GM23338 (cell line): Measurements from ENCODE around the gene CD82. TPM values are rescaled to one million over a fixed set of nuclear protein-coding genes. Genes with fewer than 3 reads are reported as not detected.
"Not testable (repeated sequence)": the region's sequence is repeated elsewhere in the genome, so short reads cannot be mapped to it uniquely, and the experiment has no call there.

ENCODE experiments used
- ATAC-seq: fragments of 200-7000 bp; cut with Tn5 transposase; 3 replicates; pipeline ENCODE4 v1.9.1; 2020
- DNase-seq: peaks from one replicate; pipeline ENCODE4 v3.0.0-alpha.2; 2015; ENCODE audit warnings: low spot score
- H2AFZ ChIP-seq: fragments of 200-600 bp; sonication (generic); 2 replicates; pipeline ENCODE4 v1.8.0; 2016; ENCODE audit warnings: antibody characterized with exemption, mild to moderate bottlenecking, moderate library complexity
- H3F3A ChIP-seq: fragments of 200-600 bp; sonication (generic); replicated peaks from 2 replicates; pipeline ENCODE4 v1.8.0; 2017; ENCODE audit warnings: antibody characterized with exemption, mixed run types, low read depth
- H3K27ac ChIP-seq: fragments of 200-600 bp; sonication (generic); 2 replicates; pipeline ENCODE4 v1.6.1; 2016; ENCODE audit warnings: low read depth
- H3K27me3 ChIP-seq: fragments of 200-600 bp; sonication (generic); 2 replicates; pipeline ENCODE4 v1.8.0; 2016; ENCODE audit warnings: mild to moderate bottlenecking, mixed run types, moderate library complexity; ENCODE audit not compliant: insufficient read depth
- H3K36me3 ChIP-seq: fragments of 200-600 bp; sonication (generic); 2 replicates; pipeline ENCODE4 v1.8.0; 2016; ENCODE audit warnings: mild to moderate bottlenecking; ENCODE audit not compliant: insufficient read depth
- H3K4me1 ChIP-seq: fragments of 200-600 bp; sonication (generic); 2 replicates; pipeline ENCODE4 v1.8.0; 2016; ENCODE audit warnings: mild to moderate bottlenecking, moderate library complexity; ENCODE audit not compliant: insufficient read depth
- H3K4me2 ChIP-seq: fragments of 200-600 bp; sonication (generic); 2 replicates; pipeline ENCODE4 v1.7.1; 2017; ENCODE audit warnings: mixed run types
- H3K4me3 ChIP-seq: fragments of 200-600 bp; sonication (generic); 2 replicates; pipeline ENCODE4 v1.6.1; 2016; ENCODE audit warnings: mixed run types
- H3K79me2 ChIP-seq: fragments of 200-600 bp; sonication (generic); replicated peaks from 2 replicates; pipeline ENCODE4 v1.8.0; 2017; ENCODE audit warnings: mild to moderate bottlenecking; ENCODE audit not compliant: insufficient read depth
- H3K9me2 ChIP-seq: fragments of 200-600 bp; sonication (generic); 2 replicates; pipeline ENCODE4 v1.8.0; 2017; ENCODE audit not compliant: insufficient read depth
- H4K20me1 ChIP-seq: fragments of 200-600 bp; sonication (generic); replicated peaks from 2 replicates; pipeline ENCODE4 v1.8.0; 2017; ENCODE audit warnings: mild to moderate bottlenecking; ENCODE audit not compliant: insufficient read depth
- H3K27ac Mint-ChIP-seq: 2 replicates; pipeline ENCODE4 v1.8.0; 2020; ENCODE audit warnings: inconsistent platforms, mild to moderate bottlenecking, moderate library complexity, mixed read lengths
- H3K27me3 Mint-ChIP-seq: 3 replicates; pipeline ENCODE4 v1.8.0; 2022; ENCODE audit warnings: low read depth, mild to moderate bottlenecking, moderate library complexity, mixed read lengths, inconsistent platforms; ENCODE audit not compliant: insufficient read depth, poor library complexity
- H3K36me3 Mint-ChIP-seq: 3 replicates; pipeline ENCODE4 v1.8.0; 2021; ENCODE audit warnings: low read depth, mild to moderate bottlenecking, inconsistent platforms, moderate library complexity, mixed read lengths
- H3K4me1 Mint-ChIP-seq: 3 replicates; pipeline ENCODE4 v1.8.0; 2020; ENCODE audit warnings: mild to moderate bottlenecking, inconsistent platforms, mixed read lengths
- H3K4me3 Mint-ChIP-seq: 3 replicates; pipeline ENCODE4 v1.8.0; 2021; ENCODE audit warnings: moderate library complexity, mild to moderate bottlenecking, inconsistent platforms, mixed read lengths
- H3K9me3 Mint-ChIP-seq: 3 replicates; pipeline ENCODE4 v1.8.0; 2020; ENCODE audit warnings: moderate library complexity, mild to moderate bottlenecking, inconsistent platforms, mixed read lengths
- CTCF ChIP-seq, 2 experiments: fragments of 200-600 bp in 1 of 2; sonication (generic) in 1 of 2; conservative IDR thresholded peaks; 2 replicates each; pipeline versions ENCODE4 v1.5.1 to v1.6.1; 2016 to 2017; ENCODE audit warnings: antibody characterized with exemption in 2 of 2, low read depth in 2 of 2, mild to moderate bottlenecking in 2 of 2, moderate library complexity in 1 of 2
- EZH2 ChIP-seq: fragments of 200-600 bp; sonication (generic); IDR thresholded peaks from one replicate; pipeline ENCODE4 v1.8.0; 2017; ENCODE audit warnings: antibody characterized with exemption, mild to moderate bottlenecking, low read depth; ENCODE audit not compliant: unreplicated experiment
- EZH2phosphoT487 ChIP-seq: fragments of 200-600 bp; sonication (generic); IDR thresholded peaks from one replicate; pipeline ENCODE4 v1.8.1; 2018; ENCODE audit warnings: antibody characterized with exemption; ENCODE audit not compliant: unreplicated experiment
- JUNB ChIP-seq: IDR thresholded peaks from one replicate; pipeline ENCODE4 v1.6.1; 2016; ENCODE audit warnings: antibody characterized with exemption; ENCODE audit not compliant: unreplicated experiment
- NANOG ChIP-seq: IDR thresholded peaks from 2 replicates; pipeline ENCODE4 v1.6.1; 2016; ENCODE audit warnings: antibody characterized with exemption, borderline replicate concordance
- POLR2AphosphoS5 ChIP-seq: IDR thresholded peaks from 2 replicates; pipeline ENCODE4 v1.6.1; 2016; ENCODE audit warnings: antibody characterized with exemption, low read depth
- STAT1 ChIP-seq: IDR thresholded peaks from one replicate; pipeline ENCODE4 v1.6.1; 2016; ENCODE audit warnings: antibody characterized with exemption; ENCODE audit not compliant: unreplicated experiment
- ZNF114 ChIP-seq: fragments of 250-450 bp; sonication (Bioruptor Pico); IDR thresholded peaks from 2 replicates; pipeline ENCODE4 v1.5.0; 2020; ENCODE audit warnings: mild to moderate bottlenecking, moderate library complexity
- ZNF331 ChIP-seq: fragments of 250-450 bp; sonication (Bioruptor Pico); IDR thresholded peaks from 2 replicates; pipeline ENCODE4 v1.5.0; 2020; ENCODE audit warnings: low read depth, mild to moderate bottlenecking, moderate library complexity
- polyA plus RNA-seq: library from polyadenylated mRNA; unstranded; fragments of >200 nt; fragmentation: Nextera tagmentation; extraction: Ambion mirVana; gene quantifications from 2 replicates; pipeline ENCODE4 v1.2.1, GENCODE V29; 2016
- total RNA-seq: library from RNA; depleted of rRNA; stranded (reverse); fragments of >200 nt; shearing (Covaris generic); gene quantifications from 2 replicates; pipeline ENCODE4 v1.2.3, GENCODE V29; 2014
- TF ChIP-seq, protein P1 (sequence below): fragments of 250-450 bp; sonication (Bioruptor Pico); IDR thresholded peaks from 2 replicates; pipeline ENCODE4 v1.5.0; 2020; ENCODE audit warnings: mild to moderate bottlenecking, moderate library complexity

Gene CD82
- total and polyA plus RNA-seq, 2 experiments from 2014 or later = 4.4 to 4.9 TPM

GRCh38 chr11:44542372-44542771, 23.1 kb upstream of the CD82 start (continued):
- TF ChIP-seq, protein P1, sequence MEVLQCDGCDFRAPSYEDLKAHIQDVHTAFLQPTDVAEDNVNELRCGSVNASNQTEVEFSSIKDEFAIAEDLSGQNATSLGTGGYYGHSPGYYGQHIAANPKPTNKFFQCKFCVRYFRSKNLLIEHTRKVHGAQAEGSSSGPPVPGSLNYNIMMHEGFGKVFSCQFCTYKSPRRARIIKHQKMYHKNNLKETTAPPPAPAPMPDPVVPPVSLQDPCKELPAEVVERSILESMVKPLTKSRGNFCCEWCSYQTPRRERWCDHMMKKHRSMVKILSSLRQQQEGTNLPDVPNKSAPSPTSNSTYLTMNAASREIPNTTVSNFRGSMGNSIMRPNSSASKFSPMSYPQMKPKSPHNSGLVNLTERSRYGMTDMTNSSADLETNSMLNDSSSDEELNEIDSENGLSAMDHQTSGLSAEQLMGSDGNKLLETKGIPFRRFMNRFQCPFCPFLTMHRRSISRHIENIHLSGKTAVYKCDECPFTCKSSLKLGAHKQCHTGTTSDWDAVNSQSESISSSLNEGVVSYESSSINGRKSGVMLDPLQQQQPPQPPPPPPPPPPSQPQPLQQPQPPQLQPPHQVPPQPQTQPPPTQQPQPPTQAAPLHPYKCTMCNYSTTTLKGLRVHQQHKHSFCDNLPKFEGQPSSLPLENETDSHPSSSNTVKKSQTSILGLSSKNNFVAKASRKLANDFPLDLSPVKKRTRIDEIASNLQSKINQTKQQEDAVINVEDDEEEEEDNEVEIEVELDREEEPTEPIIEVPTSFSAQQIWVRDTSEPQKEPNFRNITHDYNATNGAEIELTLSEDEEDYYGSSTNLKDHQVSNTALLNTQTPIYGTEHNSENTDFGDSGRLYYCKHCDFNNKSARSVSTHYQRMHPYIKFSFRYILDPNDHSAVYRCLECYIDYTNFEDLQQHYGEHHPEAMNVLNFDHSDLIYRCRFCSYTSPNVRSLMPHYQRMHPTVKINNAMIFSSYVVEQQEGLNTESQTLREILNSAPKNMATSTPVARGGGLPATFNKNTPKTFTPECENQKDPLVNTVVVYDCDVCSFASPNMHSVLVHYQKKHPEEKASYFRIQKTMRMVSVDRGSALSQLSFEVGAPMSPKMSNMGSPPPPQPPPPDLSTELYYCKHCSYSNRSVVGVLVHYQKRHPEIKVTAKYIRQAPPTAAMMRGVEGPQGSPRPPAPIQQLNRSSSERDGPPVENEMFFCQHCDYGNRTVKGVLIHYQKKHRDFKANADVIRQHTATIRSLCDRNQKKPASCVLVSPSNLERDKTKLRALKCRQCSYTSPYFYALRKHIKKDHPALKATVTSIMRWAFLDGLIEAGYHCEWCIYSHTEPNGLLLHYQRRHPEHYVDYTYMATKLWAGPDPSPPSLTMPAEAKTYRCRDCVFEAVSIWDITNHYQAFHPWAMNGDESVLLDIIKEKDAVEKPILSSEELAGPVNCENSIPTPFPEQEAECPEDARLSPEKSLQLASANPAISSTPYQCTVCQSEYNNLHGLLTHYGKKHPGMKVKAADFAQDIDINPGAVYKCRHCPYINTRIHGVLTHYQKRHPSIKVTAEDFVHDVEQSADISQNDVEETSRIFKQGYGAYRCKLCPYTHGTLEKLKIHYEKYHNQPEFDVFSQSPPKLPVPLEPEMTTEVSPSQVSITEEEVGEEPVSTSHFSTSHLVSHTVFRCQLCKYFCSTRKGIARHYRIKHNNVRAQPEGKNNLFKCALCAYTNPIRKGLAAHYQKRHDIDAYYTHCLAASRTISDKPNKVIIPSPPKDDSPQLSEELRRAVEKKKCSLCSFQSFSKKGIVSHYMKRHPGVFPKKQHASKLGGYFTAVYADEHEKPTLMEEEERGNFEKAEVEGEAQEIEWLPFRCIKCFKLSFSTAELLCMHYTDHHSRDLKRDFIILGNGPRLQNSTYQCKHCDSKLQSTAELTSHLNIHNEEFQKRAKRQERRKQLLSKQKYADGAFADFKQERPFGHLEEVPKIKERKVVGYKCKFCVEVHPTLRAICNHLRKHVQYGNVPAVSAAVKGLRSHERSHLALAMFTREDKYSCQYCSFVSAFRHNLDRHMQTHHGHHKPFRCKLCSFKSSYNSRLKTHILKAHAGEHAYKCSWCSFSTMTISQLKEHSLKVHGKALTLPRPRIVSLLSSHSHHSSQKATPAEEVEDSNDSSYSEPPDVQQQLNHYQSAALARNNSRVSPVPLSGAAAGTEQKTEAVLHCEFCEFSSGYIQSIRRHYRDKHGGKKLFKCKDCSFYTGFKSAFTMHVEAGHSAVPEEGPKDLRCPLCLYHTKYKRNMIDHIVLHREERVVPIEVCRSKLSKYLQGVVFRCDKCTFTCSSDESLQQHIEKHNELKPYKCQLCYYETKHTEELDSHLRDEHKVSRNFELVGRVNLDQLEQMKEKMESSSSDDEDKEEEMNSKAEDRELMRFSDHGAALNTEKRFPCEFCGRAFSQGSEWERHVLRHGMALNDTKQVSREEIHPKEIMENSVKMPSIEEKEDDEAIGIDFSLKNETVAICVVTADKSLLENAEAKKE (CRISPR knock-in tag) = no peak
- TF ChIP-seq EZH2 = no peak
- no peak for TF ChIP-seq NANOG
- no peak for TF ChIP-seq EZH2phosphoT487
- TF ChIP-seq CTCF (conservative IDR thresholded peaks at IDR 0.05; ENCODE audit: low read depth in 2 of 2) = no peak
- TF ChIP-seq ZNF114 (CRISPR knock-in tag) = no peak
- no peak for TF ChIP-seq JUNB
- no peak for TF ChIP-seq ZNF331 (CRISPR knock-in tag)
- TF ChIP-seq STAT1 = no peak
- no peak for TF ChIP-seq POLR2AphosphoS5

- not testable (repeated sequence) for H4K20me1 ChIP-seq, H3K27me3 ChIP-seq, H3K4me3 Mint-ChIP-seq, H3K27ac ChIP-seq, H3F3A ChIP-seq, H3K4me1 Mint-ChIP-seq, ATAC-seq, H3K9me2 ChIP-seq, H3K9me3 Mint-ChIP-seq, H3K4me2 ChIP-seq, H2AFZ ChIP-seq, H3K36me3 Mint-ChIP-seq, H3K79me2 ChIP-seq, H3K4me3 ChIP-seq, H3K36me3 ChIP-seq, H3K27me3 Mint-ChIP-seq, H3K4me1 ChIP-seq, DNase-seq, H3K27ac Mint-ChIP-seq
These were observed 18.5 kb upstream of the CD82 start for GRCh38 chr11:44546984-44547383.

- H4K20me1 ChIP-seq = not testable (repeated sequence)
These were observed 17.9 kb upstream of the CD82 start for GRCh38 chr11:44547534-44547933.

More at GRCh38 chr11:44547534-44547933, 17.9 kb upstream of the CD82 start:
- H3K4me1 ChIP-seq, H2AFZ ChIP-seq, H3K27me3 ChIP-seq, H3F3A ChIP-seq, H3K27ac Mint-ChIP-seq, H3K4me3 Mint-ChIP-seq, H3K27me3 Mint-ChIP-seq, H3K36me3 Mint-ChIP-seq, H3K9me2 ChIP-seq, H3K27ac ChIP-seq, H3K79me2 ChIP-seq, H3K4me2 ChIP-seq, H3K9me3 Mint-ChIP-seq, H3K4me3 ChIP-seq, H3K36me3 ChIP-seq, H3K4me1 Mint-ChIP-seq, ATAC-seq, DNase-seq: not testable (repeated sequence)
